GM18873 (cell line): Measurements from ENCODE around the gene FURIN.
"Not testable (repeated sequence)": the region's sequence is repeated elsewhere in the genome, so short reads cannot be mapped to it uniquely, and the experiment has no call there.

Experiments
- ATAC-seq: cut with Tn5 transposase; IDR thresholded peaks from one replicate; pipeline ENCODE4 v1.9.1; 2021; ENCODE audit warnings: mild to moderate bottlenecking, moderate library complexity, moderate number of reproducible peaks; ENCODE audit not compliant: unreplicated experiment, low FRiP score

FURIN gene

GRCh38 chr15:90897131-90897655 lies 28.8 kb downstream of the FURIN start:
- ATAC-seq = not testable (repeated sequence)

- ATAC-seq = no peak
Observed at GRCh38 chr15:90901175-90902039, 33.0 kb downstream of the FURIN start.

GRCh38 chr15:90902040-90902839 lies 33.9 kb downstream of the FURIN start:
- ATAC-seq = peak; percentile 66

GRCh38 chr15:90902840-90903732 lies 34.7 kb downstream of the FURIN start, which contains the start of gene MAN2A2:
TSS of gene MAN2A2 (plus strand) at chr15:90903302. CDS start at chr15:90904208, 906 bp downstream.
- ATAC-seq = peak; percentile 36

- no peak for ATAC-seq
Observed at GRCh38 chr15:90903733-90904536, 35.5 kb downstream of the FURIN start.

- ATAC-seq = no peak
Observed at GRCh38 chr15:90904746-90905145, 36.4 kb downstream of the FURIN start.

- ATAC-seq = no peak
Observed at GRCh38 chr15:90905306-90906180, 37.2 kb downstream of the FURIN start.

GRCh38 chr15:90906181-90906849 lies 37.9 kb downstream of the FURIN start:
- ATAC-seq = no peak

GRCh38 chr15:90907051-90907660 lies 38.8 kb downstream of the FURIN start:
- no peak for ATAC-seq

- ATAC-seq = no peak
Observed at GRCh38 chr15:90907838-90908507, 39.6 kb downstream of the FURIN start.

- ATAC-seq = not testable (repeated sequence)
Observed at GRCh38 chr15:90909449-90909848, 41.1 kb downstream of the FURIN start.

- no peak for ATAC-seq
Observed at GRCh38 chr15:90909976-90910375, 41.6 kb downstream of the FURIN start.

- no peak for ATAC-seq
Observed at GRCh38 chr15:90910441-90911301, 42.3 kb downstream of the FURIN start.

- no peak for ATAC-seq
Observed at GRCh38 chr15:90911302-90911623, 42.9 kb downstream of the FURIN start.

GRCh38 chr15:90911906-90912769 lies 43.8 kb downstream of the FURIN start:
- no peak for ATAC-seq
